Peyer's patch (tissue), 4 donors: Measurements from ENCODE around the gene GPR22. TPM values are rescaled to one million over a fixed set of nuclear protein-coding genes. Genes with fewer than 3 reads are reported as not detected.

ENCODE experiments used
- DNase-seq, 3 donors: peaks; one replicate each; pipeline ENCODE4 v3.0.0-alpha.2; 2017 to 2019
- H3K27ac ChIP-seq, 4 donors: fragments of 200-600 bp; sonication (generic); one replicate each; pipeline ENCODE4 v1.5.1; 2016 to 2019
- H3K27me3 ChIP-seq, 2 donors: fragments of 200-600 bp; sonication (generic); one replicate each; pipeline ENCODE4 v1.5.1; 2019
- H3K36me3 ChIP-seq, 3 donors: fragments of 200-600 bp; sonication (generic); one replicate each; pipeline ENCODE4 v1.5.1; 2016 to 2019
- H3K4me1 ChIP-seq, 4 donors: fragments of 200-600 bp; sonication (generic); one replicate each; pipeline ENCODE4 v1.5.1; 2016 to 2019
- H3K4me3 ChIP-seq, 4 donors: fragments of 200-600 bp; sonication (generic); 1 replicate in 3 of 4; 2 replicates in 1 of 4; pipeline ENCODE4 v1.5.1; 2016 to 2019; ENCODE audit warnings: mild to moderate bottlenecking in 1 of 4
- H3K9me3 ChIP-seq, 4 donors: fragments of 200-600 bp; sonication (generic); one replicate each; pipeline ENCODE4 v1.5.1; 2016 to 2019; ENCODE audit warnings: mild to moderate bottlenecking in 1 of 4
- CTCF ChIP-seq, 6 experiments: fragments of 450-650 bp in 4 of 6; fragments of 200-600 bp in 2 of 6; sonication (generic) in 1 of 6; IDR thresholded peaks; one replicate each; pipeline ENCODE4 v1.5.1; 2017 to 2019; ENCODE audit warnings: antibody characterized with exemption in 6 of 6, mild to moderate bottlenecking in 3 of 6, moderate library complexity in 1 of 6
- POLR2A ChIP-seq, 2 donors: fragments of 450-650 bp; IDR thresholded peaks; one replicate each; pipeline ENCODE4 v1.5.1; 2017; ENCODE audit warnings: antibody characterized with exemption in 2 of 2, mild to moderate bottlenecking in 2 of 2, moderate library complexity in 2 of 2
- total RNA-seq, 4 donors: library from RNA; depleted of rRNA; stranded (reverse); fragments of >200 nt; gene quantifications; one replicate each; pipeline ENCODE4 v1.1.0, GENCODE V29; 2016

Gene GPR22
- total RNA-seq, 4 donors from 2014 or later, result not detected

- H3K9me3 ChIP-seq, result no peaks in the 10 kb centered on the region
- no peak for DNase-seq
- H3K27me3 ChIP-seq, result no peaks in the 10 kb centered on the region
- no peak overlapping the region for H3K4me3 ChIP-seq
- no peaks in the 10 kb centered on the region for H3K36me3 ChIP-seq
- no peak overlapping the region for H3K27ac ChIP-seq
- no peaks in the 10 kb centered on the region for H3K4me1 ChIP-seq
- TF ChIP-seq POLR2A (IDR thresholded peaks at IDR 0.05) (no peak), CTCF (IDR thresholded peaks at IDR 0.05) (no peak)
Observed at GRCh38 chr7:107480932-107481331, 11.1 kb downstream of the GPR22 start.

GRCh38 chr7:107482571-107482970, 12.7 kb downstream of the GPR22 start:
- no peak for DNase-seq

GRCh38 chr7:107486041-107486440, 16.2 kb downstream of the GPR22 start:
- Histone ChIP-seq H3K9me3 (no peaks in the 10 kb centered on the region), H3K27me3 (no peaks in the 10 kb centered on the region), H3K4me1 (no peaks in the 10 kb centered on the region), H3K4me3 (no peak overlapping the region), H3K27ac (no peak overlapping the region), H3K36me3 (no peaks in the 10 kb centered on the region)
- DNase-seq, result no peak
- TF ChIP-seq POLR2A (IDR thresholded peaks at IDR 0.05) (no peak), CTCF (IDR thresholded peaks at IDR 0.05) (no peak)

More at GRCh38 chr7:107482571-107482970, 12.7 kb downstream of the GPR22 start:
- H3K27me3 ChIP-seq, result no peaks in the 10 kb centered on the region
- H3K27ac ChIP-seq, result no peak overlapping the region
- H3K4me1 ChIP-seq, result no peaks in the 10 kb centered on the region
- TF ChIP-seq CTCF (IDR thresholded peaks at IDR 0.05) (no peak), POLR2A (IDR thresholded peaks at IDR 0.05) (no peak)
- no peak overlapping the region for H3K4me3 ChIP-seq
- no peaks in the 10 kb centered on the region for H3K9me3 ChIP-seq
- no peaks in the 10 kb centered on the region for H3K36me3 ChIP-seq

GRCh38 chr7:107492875-107493274, 23.0 kb downstream of the GPR22 start:
- no peaks in the 10 kb centered on the region for H3K27me3 ChIP-seq
- H3K9me3 ChIP-seq, result no peaks in the 10 kb centered on the region
- TF ChIP-seq POLR2A (IDR thresholded peaks at IDR 0.05), result no peak
- TF ChIP-seq CTCF (IDR thresholded peaks at IDR 0.05), result no peak
- no peak overlapping the region for H3K27ac ChIP-seq
- H3K36me3 ChIP-seq, result no peaks in the 10 kb centered on the region
- DNase-seq, result no peak
- H3K4me1 ChIP-seq, result no peaks in the 10 kb centered on the region
- no peak overlapping the region for H3K4me3 ChIP-seq

- no peak for DNase-seq
- no peaks in the 10 kb centered on the region for H3K9me3 ChIP-seq
- no peaks in the 10 kb centered on the region for H3K4me1 ChIP-seq
- H3K27ac ChIP-seq, result no peak overlapping the region
- no peak for TF ChIP-seq CTCF (IDR thresholded peaks at IDR 0.05)
- no peak overlapping the region for H3K4me3 ChIP-seq
- H3K36me3 ChIP-seq, result no peaks in the 10 kb centered on the region
- no peaks in the 10 kb centered on the region for H3K27me3 ChIP-seq
Observed at GRCh38 chr7:107494315-107494751, 24.5 kb downstream of the GPR22 start.

- TF ChIP-seq POLR2A (IDR thresholded peaks at IDR 0.05) (no peak), CTCF (IDR thresholded peaks at IDR 0.05) (no peak)
- no peak overlapping the region for H3K27ac ChIP-seq
- no peaks in the 10 kb centered on the region for H3K27me3 ChIP-seq
- H3K36me3 ChIP-seq, result no peaks in the 10 kb centered on the region
- H3K9me3 ChIP-seq, result no peaks in the 10 kb centered on the region
- H3K4me3 ChIP-seq, result no peak overlapping the region
- DNase-seq, result no peak
- no peaks in the 10 kb centered on the region for H3K4me1 ChIP-seq
Observed at GRCh38 chr7:107494884-107495283, 25.0 kb downstream of the GPR22 start.
